Neural progenitor cell (in vitro differentiated cells): ENCODE measurements around the gene CDK5RAP2.

Experiments used
- EZH2 ChIP-seq: fragments of 200-600 bp; sonication (generic); IDR thresholded peaks from 2 replicates; pipeline ENCODE4 v1.6.1; 2017; ENCODE audit warnings: antibody characterized with exemption, mild to moderate bottlenecking, moderate library complexity
- EZH2phosphoT487 ChIP-seq: fragments of 200-600 bp; sonication (generic); IDR thresholded peaks from 2 replicates; pipeline ENCODE4 v1.6.1; 2017; ENCODE audit warnings: antibody characterized with exemption
- TF ChIP-seq, protein P1 (sequence below): fragments of 200-600 bp; sonication (generic); IDR thresholded peaks from 2 replicates; pipeline ENCODE4 v1.5.1; 2017; ENCODE audit warnings: antibody characterized with exemption, mild to moderate bottlenecking

DNA sequence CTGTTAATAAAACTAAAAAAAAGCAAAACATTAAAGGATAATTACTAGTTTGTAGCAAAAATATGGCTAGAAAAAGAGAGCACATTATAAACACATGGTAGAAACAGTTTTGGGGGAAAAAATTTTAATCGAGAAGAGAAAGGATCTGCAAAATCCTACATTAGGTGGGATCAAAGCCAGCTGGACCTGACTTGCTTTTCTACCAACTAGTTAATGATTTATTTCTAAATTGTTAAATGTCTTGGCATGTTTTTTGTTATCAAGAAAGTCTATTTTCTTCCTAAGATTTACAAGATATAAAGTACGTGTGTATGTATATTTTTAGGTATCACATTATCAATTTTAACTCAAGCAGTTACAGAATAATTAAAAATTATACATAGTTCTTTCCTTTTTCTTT is 47.1 kb upstream of the CDK5RAP2 start:
- TF ChIP-seq EZH2 (no peak), EZH2phosphoT487 (no peak)
- TF ChIP-seq, protein P1, sequence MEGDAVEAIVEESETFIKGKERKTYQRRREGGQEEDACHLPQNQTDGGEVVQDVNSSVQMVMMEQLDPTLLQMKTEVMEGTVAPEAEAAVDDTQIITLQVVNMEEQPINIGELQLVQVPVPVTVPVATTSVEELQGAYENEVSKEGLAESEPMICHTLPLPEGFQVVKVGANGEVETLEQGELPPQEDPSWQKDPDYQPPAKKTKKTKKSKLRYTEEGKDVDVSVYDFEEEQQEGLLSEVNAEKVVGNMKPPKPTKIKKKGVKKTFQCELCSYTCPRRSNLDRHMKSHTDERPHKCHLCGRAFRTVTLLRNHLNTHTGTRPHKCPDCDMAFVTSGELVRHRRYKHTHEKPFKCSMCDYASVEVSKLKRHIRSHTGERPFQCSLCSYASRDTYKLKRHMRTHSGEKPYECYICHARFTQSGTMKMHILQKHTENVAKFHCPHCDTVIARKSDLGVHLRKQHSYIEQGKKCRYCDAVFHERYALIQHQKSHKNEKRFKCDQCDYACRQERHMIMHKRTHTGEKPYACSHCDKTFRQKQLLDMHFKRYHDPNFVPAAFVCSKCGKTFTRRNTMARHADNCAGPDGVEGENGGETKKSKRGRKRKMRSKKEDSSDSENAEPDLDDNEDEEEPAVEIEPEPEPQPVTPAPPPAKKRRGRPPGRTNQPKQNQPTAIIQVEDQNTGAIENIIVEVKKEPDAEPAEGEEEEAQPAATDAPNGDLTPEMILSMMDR, result no peak
